Loucy (cell line): ENCODE results near the gene GALNT18.

ENCODE experiments used
- H2AFZ ChIP-seq: fragments of 200-600 bp; sonication (generic); 2 replicates; pipeline ENCODE4 v1.6.0; 2016; ENCODE audit warnings: antibody characterized with exemption, mild to moderate bottlenecking, low read length, moderate library complexity
- H3F3A ChIP-seq: fragments of 200-600 bp; 2 replicates; pipeline ENCODE4 v1.6.0; 2016; ENCODE audit warnings: antibody characterized with exemption, low read depth, mild to moderate bottlenecking
- H3K27me3 ChIP-seq: fragments of 200-600 bp; sonication (generic); 2 replicates; pipeline ENCODE4 v1.6.1; 2014; ENCODE audit warnings: low read length, mild to moderate bottlenecking; ENCODE audit not compliant: insufficient read depth, poor library complexity, severe bottlenecking
- H3K36me3 ChIP-seq: fragments of 200-600 bp; sonication (generic); 2 replicates; pipeline ENCODE4 v1.6.1; 2016; ENCODE audit warnings: low read length; ENCODE audit not compliant: insufficient read depth
- H3K4me1 ChIP-seq: fragments of 200-600 bp; sonication (generic); 2 replicates; pipeline ENCODE4 v1.5.1; 2014; ENCODE audit warnings: low read length, mild to moderate bottlenecking; ENCODE audit not compliant: insufficient read depth, poor library complexity, severe bottlenecking
- H3K4me2 ChIP-seq: fragments of 200-600 bp; sonication (generic); 2 replicates; pipeline ENCODE4 v1.6.0; 2014; ENCODE audit warnings: antibody characterized with exemption, low read length, low read depth, mild to moderate bottlenecking; ENCODE audit not compliant: poor library complexity, severe bottlenecking
- H3K4me3 ChIP-seq: fragments of 200-600 bp; sonication (generic); 2 replicates; pipeline ENCODE4 v1.5.1; 2014; ENCODE audit warnings: low read length, mild to moderate bottlenecking, mixed read lengths; ENCODE audit not compliant: poor library complexity, severe bottlenecking
- H3K79me2 ChIP-seq: fragments of 200-600 bp; sonication (generic); 2 replicates; pipeline ENCODE4 v1.6.1; 2014; ENCODE audit warnings: low read length; ENCODE audit not compliant: insufficient read depth
- H3K9ac ChIP-seq: fragments of 200-600 bp; sonication (generic); 2 replicates; pipeline ENCODE4 v1.6.0; 2014; ENCODE audit warnings: mild to moderate bottlenecking, low read depth, low read length, moderate library complexity; ENCODE audit not compliant: poor library complexity, severe bottlenecking
- H3K9me2 ChIP-seq: fragments of 200-600 bp; sonication (generic); replicated peaks from 2 replicates; pipeline ENCODE4 v1.6.1; 2016; ENCODE audit warnings: low read depth, low read length, mixed read lengths
- H3K9me3 ChIP-seq: fragments of 200-600 bp; sonication (generic); 2 replicates; pipeline ENCODE4 v1.6.1; 2014; ENCODE audit warnings: mild to moderate bottlenecking, antibody characterized with exemption, low read length, low read depth; ENCODE audit not compliant: insufficient read depth
- H4K20me1 ChIP-seq: fragments of 200-600 bp; sonication (generic); 2 replicates; pipeline ENCODE4 v1.6.0; 2014; ENCODE audit warnings: antibody characterized with exemption, low read length, mild to moderate bottlenecking; ENCODE audit not compliant: insufficient read depth, poor library complexity, severe bottlenecking
- EZH2phosphoT487 ChIP-seq: fragments of 200-600 bp; IDR thresholded peaks from 2 replicates; pipeline ENCODE4 v1.6.1; 2018; ENCODE audit warnings: antibody characterized with exemption, mild to moderate bottlenecking, moderate library complexity, borderline replicate concordance
- TF ChIP-seq, protein P1 (sequence below): fragments of 200-600 bp; sonication (generic); conservative IDR thresholded peaks from 2 replicates; pipeline ENCODE4 v1.5.1; 2014; ENCODE audit warnings: mild to moderate bottlenecking, antibody characterized with exemption, low read length

GALNT18 gene

DNA sequence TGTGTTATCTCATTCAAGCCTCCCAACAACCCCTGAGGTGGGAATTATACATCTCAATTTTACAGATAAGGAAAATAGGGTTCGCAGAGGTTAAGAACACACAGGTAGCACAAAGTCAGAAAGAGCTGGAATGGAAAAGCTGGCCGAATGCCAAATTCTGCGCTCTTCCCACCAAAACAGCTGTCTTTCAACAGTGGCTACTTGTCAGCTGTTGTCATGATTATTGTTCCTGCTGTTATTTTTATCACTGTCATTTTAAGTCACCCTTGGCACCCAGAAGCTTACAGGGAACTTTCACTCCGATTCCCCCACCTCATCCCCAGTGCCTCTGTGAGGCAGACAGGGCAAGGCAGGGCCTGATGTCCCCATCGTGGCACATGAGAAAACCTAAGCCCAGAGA lies 194.3 kb downstream of the GALNT18 start:
- no peaks in the 10 kb centered on the region for H3F3A ChIP-seq
- H3K4me1 ChIP-seq: no peaks in the 10 kb centered on the region
- no peak overlapping the region for H3K4me3 ChIP-seq
- H3K79me2 ChIP-seq: no peaks in the 10 kb centered on the region
- H3K9me2 ChIP-seq: no peaks in the 10 kb centered on the region
- TF ChIP-seq, protein P1, sequence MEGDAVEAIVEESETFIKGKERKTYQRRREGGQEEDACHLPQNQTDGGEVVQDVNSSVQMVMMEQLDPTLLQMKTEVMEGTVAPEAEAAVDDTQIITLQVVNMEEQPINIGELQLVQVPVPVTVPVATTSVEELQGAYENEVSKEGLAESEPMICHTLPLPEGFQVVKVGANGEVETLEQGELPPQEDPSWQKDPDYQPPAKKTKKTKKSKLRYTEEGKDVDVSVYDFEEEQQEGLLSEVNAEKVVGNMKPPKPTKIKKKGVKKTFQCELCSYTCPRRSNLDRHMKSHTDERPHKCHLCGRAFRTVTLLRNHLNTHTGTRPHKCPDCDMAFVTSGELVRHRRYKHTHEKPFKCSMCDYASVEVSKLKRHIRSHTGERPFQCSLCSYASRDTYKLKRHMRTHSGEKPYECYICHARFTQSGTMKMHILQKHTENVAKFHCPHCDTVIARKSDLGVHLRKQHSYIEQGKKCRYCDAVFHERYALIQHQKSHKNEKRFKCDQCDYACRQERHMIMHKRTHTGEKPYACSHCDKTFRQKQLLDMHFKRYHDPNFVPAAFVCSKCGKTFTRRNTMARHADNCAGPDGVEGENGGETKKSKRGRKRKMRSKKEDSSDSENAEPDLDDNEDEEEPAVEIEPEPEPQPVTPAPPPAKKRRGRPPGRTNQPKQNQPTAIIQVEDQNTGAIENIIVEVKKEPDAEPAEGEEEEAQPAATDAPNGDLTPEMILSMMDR: no peak
- no peak for TF ChIP-seq EZH2phosphoT487
- H3K36me3 ChIP-seq: no peaks in the 10 kb centered on the region
- H3K27me3 ChIP-seq: no peaks in the 10 kb centered on the region
- H3K4me2 ChIP-seq: no peak overlapping the region
- no peak overlapping the region for H3K9ac ChIP-seq
- H3K9me3 ChIP-seq: no peaks in the 10 kb centered on the region
- no peak overlapping the region for H2AFZ ChIP-seq
- no peaks in the 10 kb centered on the region for H4K20me1 ChIP-seq

DNA sequence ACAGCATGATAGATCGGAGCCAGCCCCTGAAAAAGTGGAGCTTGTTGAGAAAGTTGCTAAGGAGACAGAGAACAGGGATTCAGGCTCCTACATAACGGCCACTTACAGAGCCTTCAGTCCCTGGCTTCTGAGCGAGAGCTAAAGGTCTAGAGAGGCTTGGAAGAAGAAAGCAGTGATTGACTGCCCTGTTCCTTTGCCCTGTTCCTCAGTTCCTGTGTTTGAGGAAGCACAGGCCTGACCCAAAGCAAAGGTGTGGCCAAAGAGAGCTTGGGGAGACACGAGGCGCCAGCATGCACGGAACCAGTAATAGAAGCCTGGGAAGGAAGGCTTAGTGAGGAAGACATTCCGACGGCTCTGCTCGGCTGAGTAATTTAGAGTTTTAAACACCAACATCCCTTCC lies 194.7 kb downstream of the GALNT18 start:
- Histone ChIP-seq H3K4me2 (no peak overlapping the region), H3K9me2 (no peaks in the 10 kb centered on the region), H4K20me1 (no peaks in the 10 kb centered on the region), H3F3A (no peaks in the 10 kb centered on the region), H3K36me3 (no peaks in the 10 kb centered on the region), H3K79me2 (no peaks in the 10 kb centered on the region), H3K9me3 (no peaks in the 10 kb centered on the region), H3K9ac (no peak overlapping the region), H3K27me3 (no peaks in the 10 kb centered on the region), H2AFZ (no peak overlapping the region), H3K4me1 (no peaks in the 10 kb centered on the region), H3K4me3 (no peak overlapping the region)
- TF ChIP-seq, protein P1: no peak
- TF ChIP-seq EZH2phosphoT487: no peak

DNA sequence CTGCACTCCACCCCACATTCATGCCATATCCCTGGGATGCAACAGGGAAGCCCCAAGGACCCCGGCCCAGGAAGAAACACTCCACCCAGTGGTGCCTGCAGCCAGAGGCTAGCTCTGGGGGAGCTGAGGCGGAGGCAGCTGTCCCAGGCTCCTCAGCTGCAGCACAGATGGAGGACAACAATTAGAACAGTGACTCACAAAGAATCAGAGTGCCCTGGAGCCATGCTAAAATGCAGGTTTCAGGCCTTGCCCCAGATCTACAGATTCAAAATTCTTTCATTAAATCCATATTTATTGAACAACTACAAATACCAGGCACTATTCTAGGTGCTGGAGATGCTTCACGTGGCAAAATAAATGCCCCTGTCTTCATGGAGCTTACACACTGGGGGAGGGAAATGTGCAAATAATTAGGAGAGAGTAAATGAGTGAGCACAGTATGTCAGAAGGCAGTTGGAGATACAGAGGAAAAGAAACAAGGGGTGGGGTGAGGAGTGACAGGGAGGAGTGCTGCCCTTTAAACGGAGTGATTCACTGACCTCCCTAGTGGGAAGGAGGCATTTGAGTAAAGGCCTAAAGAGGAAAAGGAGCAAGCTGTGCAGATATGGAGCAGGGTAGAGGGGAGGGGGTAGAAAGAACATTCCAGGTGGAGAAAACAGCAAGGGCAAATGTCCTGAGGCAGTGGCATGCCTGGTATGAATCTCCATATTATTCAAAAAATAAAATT lies 195.4 kb downstream of the GALNT18 start:
- Histone ChIP-seq H3F3A (no peaks in the 10 kb centered on the region), H3K9me2 (no peaks in the 10 kb centered on the region), H3K9me3 (no peaks in the 10 kb centered on the region), H3K79me2 (no peaks in the 10 kb centered on the region), H3K36me3 (no peaks in the 10 kb centered on the region), H3K4me2 (no peak overlapping the region), H4K20me1 (no peaks in the 10 kb centered on the region), H3K27me3 (no peaks in the 10 kb centered on the region), H3K4me1 (no peaks in the 10 kb centered on the region), H2AFZ (no peak overlapping the region), H3K4me3 (no peak overlapping the region), H3K9ac (no peak overlapping the region)
- no peak for TF ChIP-seq EZH2phosphoT487
- TF ChIP-seq, protein P1: no peak
